SKM-1 (cell line): Measurements from ENCODE around the gene IFIT1B.
"Not testable (repeated sequence)": the region's sequence is repeated elsewhere in the genome, so short reads cannot be mapped to it uniquely, and the experiment has no call there.

ENCODE experiments used
- DNase-seq: peaks from one replicate; lab custom pipeline; 2025; ENCODE audit not compliant: unreplicated experiment; lab: John Stamatoyannopoulos, UW

The IFIT1B gene

GRCh38 chr10:89348481-89348880 lies 29.4 kb upstream of the IFIT1B start:
- no peak for DNase-seq

GRCh38 chr10:89348975-89349374 lies 28.9 kb upstream of the IFIT1B start:
- no peak for DNase-seq

GRCh38 chr10:89350631-89351315 lies 27.1 kb upstream of the IFIT1B start:
- DNase-seq = not testable (repeated sequence)

- DNase-seq = no peak
Observed at GRCh38 chr10:89351412-89351779, 26.5 kb upstream of the IFIT1B start.

- DNase-seq = no peak
Observed at GRCh38 chr10:89351780-89352597, 25.9 kb upstream of the IFIT1B start.

GRCh38 chr10:89352802-89353201 lies 25.1 kb upstream of the IFIT1B start:
- DNase-seq = no peak

GRCh38 chr10:89355394-89355931 lies 22.4 kb upstream of the IFIT1B start:
- DNase-seq = no peak

- no peak for DNase-seq
Observed at GRCh38 chr10:89357096-89357495, 20.8 kb upstream of the IFIT1B start.

GRCh38 chr10:89357975-89358374 lies 19.9 kb upstream of the IFIT1B start:
- no peak for DNase-seq

- DNase-seq = no peak
Observed at GRCh38 chr10:89360157-89360556, 17.7 kb upstream of the IFIT1B start.

GRCh38 chr10:89362929-89363328 lies 14.9 kb upstream of the IFIT1B start:
- no peak for DNase-seq

- no peak for DNase-seq
Observed at GRCh38 chr10:89363729-89364442, 14.0 kb upstream of the IFIT1B start.

GRCh38 chr10:89364531-89364930 lies 13.3 kb upstream of the IFIT1B start:
- no peak for DNase-seq

- no peak for DNase-seq
Observed at GRCh38 chr10:89367529-89367928, 10.3 kb upstream of the IFIT1B start.

- no peak for DNase-seq
Observed at GRCh38 chr10:89368129-89368528, 9.7 kb upstream of the IFIT1B start.

GRCh38 chr10:89369156-89370105 lies 8.4 kb upstream of the IFIT1B start:
- DNase-seq = no peak

- DNase-seq = no peak
Observed at GRCh38 chr10:89371079-89371478, 6.8 kb upstream of the IFIT1B start.

GRCh38 chr10:89371987-89372386 lies 5.9 kb upstream of the IFIT1B start:
- DNase-seq = no peak

GRCh38 chr10:89373916-89374711 lies 3.7 kb upstream of the IFIT1B start:
- no peak for DNase-seq

GRCh38 chr10:89374713-89375141 lies 3.1 kb upstream of the IFIT1B start:
- no peak for DNase-seq
